ENCODE measurements around the gene VWA5B1. TPM values are rescaled to one million over a fixed set of nuclear protein-coding genes. Genes with fewer than 3 reads are reported as not detected.

Gene VWA5B1
- total and polyA plus RNA-seq, 2 of the 8 experiments (the other 6 are each of a cell fraction or from before 2014, with no cell fraction given), result 0.54 to 2.3 TPM

- Histone ChIP-seq H3K4me3 (ENCODE audit: extremely low read depth in 1 of 4, insufficient read depth in 2 of 4, low read depth in 3 of 4, low read length in 4 of 4) (no peak overlapping the region), H3K56ac (replicated peaks; ENCODE audit: insufficient read length, low read depth, low read length) (no peak overlapping the region), H4K20me1 (replicated peaks in 1 of 2; ENCODE audit: control insufficient read depth in 1 of 2, insufficient read depth in 2 of 2, low read length in 2 of 2) (no peaks in the 10 kb centered on the region), H3K4ac (replicated peaks; ENCODE audit: insufficient read length, low read depth, low read length) (no peak overlapping the region), H4K91ac (replicated peaks; ENCODE audit: insufficient read length, low read length) (no peak overlapping the region), H3K18ac (ENCODE audit: extremely low read depth, low read length) (no peak overlapping the region), H2BK12ac (ENCODE audit: low read depth, low read length) (no peak overlapping the region), H4K5ac (ENCODE audit: insufficient read length, low read depth, low read length) (no peak overlapping the region), H3K27me3 (replicated peaks in 1 of 4; ENCODE audit: control insufficient read depth in 3 of 4, extremely low read depth in 1 of 4, insufficient read depth in 3 of 4, low read length in 3 of 4) (no peaks in the 10 kb centered on the region), H3K79me1 (ENCODE audit: low read depth, low read length) (no peaks in the 10 kb centered on the region), H3K27ac (ENCODE audit: low read depth, low read length) (no peak overlapping the region), H3K4me2 (ENCODE audit: insufficient read depth in 1 of 2, low read depth in 2 of 2, low read length in 2 of 2) (no peak overlapping the region), H3K23ac (ENCODE audit: insufficient read length) (no peak overlapping the region), H2AK5ac (ENCODE audit: low read depth, low read length) (no peak overlapping the region), H3K79me2 (ENCODE audit: control insufficient read depth in 1 of 2, insufficient read depth in 2 of 2, low read length in 2 of 2) (no peaks in the 10 kb centered on the region), H3K9me3 (ENCODE audit: insufficient read depth in 2 of 2, low read depth in 1 of 2, low read length in 1 of 2) (0 out of 4 replicates have a peak, but pooled peaks cover 0 to 2% of the 10 kb centered on the region in 2 experiments), H3K4me1 (replicated peaks in 1 of 4; ENCODE audit: control insufficient read depth in 3 of 4, insufficient read depth in 4 of 4, low read length in 3 of 4) (no peaks in the 10 kb centered on the region), H3K14ac (ENCODE audit: insufficient read length) (no peak overlapping the region), H3K9ac (replicated peaks in 1 of 4; ENCODE audit: extremely low read depth in 1 of 4, low read depth in 3 of 4, low read length in 3 of 4) (no peak overlapping the region), H2BK120ac (replicated peaks; ENCODE audit: low read depth, low read length) (no peak overlapping the region), H3K36me3 (ENCODE audit: control insufficient read depth in 2 of 4, insufficient read depth in 4 of 4, low read length in 3 of 4) (no peaks in the 10 kb centered on the region), H2BK5ac (ENCODE audit: low read depth, low read length) (no peak overlapping the region), H2BK15ac (ENCODE audit: low read length) (no peak overlapping the region), H2AFZ (ENCODE audit: low read length) (no peak overlapping the region), H3K23me2 (ENCODE audit: low read depth, low read length) (no peaks in the 10 kb centered on the region), H2BK20ac (ENCODE audit: low read length) (no peak overlapping the region), H4K8ac (ENCODE audit: extremely low read depth, insufficient read depth, low read length) (0 out of 2 replicates have a peak overlapping the region, but pooled peaks have one; percentile 68)
- FAIRE-seq (no peak), DNase-seq (ENCODE audit: low read depth in 1 of 2, low spot score in 2 of 2) (no peak)
- 83% methylated on average over 8 of the region's 8 CpGs; no CpG with 5 or more reads in 1 of the 2 experiments for WGBS, 2 experiments (ENCODE audit: extremely low coverage in 1 of 2, insufficient coverage in 1 of 2, insufficient read length in 1 of 2, insufficient replicate concordance in 2 of 2, low coverage in 1 of 2, low lambda C conversion rate in 2 of 2, missing lambda C conversion rate in 1 of 2)
- ChIA-PET CTCF (ENCODE audit: partially characterized antibody) (interaction anchor here (0.7 to 2.5 kb wide), 10 partner anchors 13 to 100 kb away, joined by 3 to 7 read pairs (median 4); no protein-coding TSS in a partner anchor), POLR2A (ENCODE audit: partially characterized antibody) (no interaction called here)
- no peak for TF ChIP-seq EZH2 (IDR thresholded peaks at IDR 0.05; ENCODE audit: low read depth, low read length, severe bottlenecking)
- TF ChIP-seq ZNF274 (IDR thresholded peaks at IDR 0.05; ENCODE audit: borderline replicate concordance, extremely low read depth, low read length), result no peak
- no peak for TF ChIP-seq HDAC2 (IDR thresholded peaks at IDR 0.05; ENCODE audit: borderline replicate concordance in 1 of 2, low read depth in 2 of 2, low read length in 2 of 2)
- no peak for TF ChIP-seq GTF2F1 (IDR thresholded peaks at IDR 0.05; ENCODE audit: borderline replicate concordance, low read depth, low read length)
- no peak for TF ChIP-seq NRF1 (IDR thresholded peaks at IDR 0.05; ENCODE audit: low read depth, low read length)
- no peak for TF ChIP-seq POLR2AphosphoS5 (IDR thresholded peaks at IDR 0.05; ENCODE audit: low read depth, low read length)
- no peak for TF ChIP-seq ATF2 (IDR thresholded peaks at IDR 0.05; ENCODE audit: low read length)
- TF ChIP-seq JUND (IDR thresholded peaks at IDR 0.05; ENCODE audit: low read length), result no peak
- TF ChIP-seq ASH2L (IDR thresholded peaks at IDR 0.05; ENCODE audit: low read length), result no peak
- TF ChIP-seq HDAC6 (IDR thresholded peaks at IDR 0.05; ENCODE audit: low read depth, low read length), result no peak
- no peak for TF ChIP-seq TAF7 (optimal IDR thresholded peaks at IDR 0.05; ENCODE audit: borderline replicate concordance, low read depth, low read length)
- no peak for TF ChIP-seq CHD1 (IDR thresholded peaks at IDR 0.05; ENCODE audit: low read depth, low read length)
These were observed 24.5 kb upstream of the VWA5B1 start for GRCh38 chr1:20266141-20266540.

All from H1 (cell line).